Stimulated activated CD4-positive, alpha-beta T cell treated with anti-CD3 and anti-CD28 coated beads, Interleukin-2, amount 100 ng/mL, for 48 hours (primary cell): ENCODE data around the gene TMEM14A.
"Not testable (repeated sequence)": the region's sequence is repeated elsewhere in the genome, so short reads cannot be mapped to it uniquely, and the experiment has no call there.

Experiments used
- DNase-seq, 2 donors: peaks; one replicate each; pipeline ENCODE4 v3.0.0-alpha.2; 2020

Gene TMEM14A

GRCh38 chr6:52704781-52705502 lies 34.0 kb downstream of the TMEM14A start:
- DNase-seq = not testable (repeated sequence)

- no peak for DNase-seq
These were observed 35.1 kb downstream of the TMEM14A start for GRCh38 chr6:52706001-52706400.

GRCh38 chr6:52707963-52708680 lies 37.2 kb downstream of the TMEM14A start:
- no peak for DNase-seq

GRCh38 chr6:52712136-52712535 lies 41.2 kb downstream of the TMEM14A start:
- no peak for DNase-seq

GRCh38 chr6:52714761-52715160 lies 43.8 kb downstream of the TMEM14A start:
- not testable (repeated sequence) for DNase-seq

GRCh38 chr6:52718550-52718949 lies 47.6 kb downstream of the TMEM14A start:
- no peak for DNase-seq

GRCh38 chr6:52720321-52720720 lies 49.4 kb downstream of the TMEM14A start:
- no peak for DNase-seq

- DNase-seq = no peak
These were observed 53.1 kb downstream of the TMEM14A start for GRCh38 chr6:52724042-52724405.

- DNase-seq = peak; percentile 52 to 54
These were observed 53.7 kb downstream of the TMEM14A start for GRCh38 chr6:52724406-52725121.

- DNase-seq = no peak
These were observed 54.2 kb downstream of the TMEM14A start for GRCh38 chr6:52725143-52725534.

GRCh38 chr6:52725535-52726192 lies 54.8 kb downstream of the TMEM14A start:
- DNase-seq = no peak

- no peak for DNase-seq
These were observed 55.3 kb downstream of the TMEM14A start for GRCh38 chr6:52726193-52726542.

- DNase-seq = no peak
These were observed 56.0 kb downstream of the TMEM14A start for GRCh38 chr6:52726741-52727535.

- no peak for DNase-seq
These were observed 57.0 kb downstream of the TMEM14A start for GRCh38 chr6:52727908-52728307.

GRCh38 chr6:52728394-52728793 lies 57.5 kb downstream of the TMEM14A start:
- no peak for DNase-seq

- no peak for DNase-seq
These were observed 58.7 kb downstream of the TMEM14A start for GRCh38 chr6:52729576-52729975.

- DNase-seq = no peak
These were observed 60.8 kb downstream of the TMEM14A start for GRCh38 chr6:52731719-52732118.

GRCh38 chr6:52733172-52733571 lies 62.3 kb downstream of the TMEM14A start:
- no peak for DNase-seq

- DNase-seq = no peak
These were observed 63.2 kb downstream of the TMEM14A start for GRCh38 chr6:52734072-52734471.

GRCh38 chr6:52735071-52735470 lies 64.2 kb downstream of the TMEM14A start:
- no peak for DNase-seq

- DNase-seq = no peak
These were observed 65.2 kb downstream of the TMEM14A start for GRCh38 chr6:52736145-52736544.
